Karpas-422 (cell line): Measurements from ENCODE around the gene TNKS1BP1. TPM values are rescaled to one million over a fixed set of nuclear protein-coding genes. Genes with fewer than 3 reads are reported as not detected.

Experiments used
- DNase-seq: peaks from one replicate; pipeline ENCODE4 v3.0.0-alpha.2; 2015
- H2AFZ ChIP-seq: fragments of 200-600 bp; sonication (generic); 2 replicates; pipeline ENCODE4 v1.6.1; 2014; ENCODE audit warnings: antibody characterized with exemption, low read length, mixed read lengths
- H3K27ac ChIP-seq: fragments of 200-600 bp; sonication (generic); 2 replicates; pipeline ENCODE4 v1.5.1; 2014; ENCODE audit warnings: mild to moderate bottlenecking, low read length, moderate library complexity
- H3K27me3 ChIP-seq: fragments of 200-600 bp; sonication (generic); 2 replicates; pipeline ENCODE4 v1.6.1; 2014; ENCODE audit warnings: low read length, mixed read lengths
- H3K36me3 ChIP-seq: fragments of 200-600 bp; sonication (generic); 2 replicates; pipeline ENCODE4 v1.6.1; 2014; ENCODE audit warnings: low read length, mixed read lengths; ENCODE audit not compliant: insufficient read depth
- H3K4me1 ChIP-seq: fragments of 200-600 bp; sonication (generic); 2 replicates; pipeline ENCODE4 v1.6.1; 2014; ENCODE audit warnings: mild to moderate bottlenecking, low read length, mixed read lengths
- H3K4me2 ChIP-seq: fragments of 200-600 bp; sonication (generic); 2 replicates; pipeline ENCODE4 v1.6.1; 2014; ENCODE audit warnings: low read length, low read depth, mild to moderate bottlenecking; ENCODE audit not compliant: poor library complexity, severe bottlenecking
- H3K4me3 ChIP-seq: fragments of 200-600 bp; sonication (generic); 2 replicates; pipeline ENCODE4 v1.5.1; 2014; ENCODE audit warnings: mild to moderate bottlenecking, antibody characterized with exemption, low read length, mixed read lengths
- H3K79me2 ChIP-seq: fragments of 200-600 bp; sonication (generic); 2 replicates; pipeline ENCODE4 v1.6.1; 2014; ENCODE audit warnings: mild to moderate bottlenecking, low read length, mixed read lengths
- H3K9ac ChIP-seq: fragments of 200-600 bp; sonication (generic); 2 replicates; pipeline ENCODE4 v1.6.0; 2014; ENCODE audit warnings: low read length
- H3K9me2 ChIP-seq: fragments of 200-600 bp; sonication (generic), shearing (Covaris generic); replicated peaks from 2 replicates; pipeline ENCODE4 v1.6.0; 2014; ENCODE audit warnings: mild to moderate bottlenecking, low read length, moderate library complexity; ENCODE audit not compliant: insufficient read depth
- H3K9me3 ChIP-seq: fragments of 300-700, 200-600 bp; sonication (generic); 2 replicates; pipeline ENCODE4 v1.6.1; 2014; ENCODE audit warnings: low read length, mixed read lengths
- H4K20me1 ChIP-seq: fragments of 200-600 bp; sonication (generic); 2 replicates; pipeline ENCODE4 v1.6.1; 2014; ENCODE audit warnings: mild to moderate bottlenecking, antibody characterized with exemption, low read length, low read depth; ENCODE audit not compliant: insufficient read depth
- total RNA-seq: library from RNA; depleted of rRNA; stranded (reverse); fragments of >200 nt; shearing (Covaris generic); gene quantifications from 2 replicates; pipeline ENCODE4 v1.2.3, GENCODE V29; 2014; ENCODE audit warnings: low replicate concordance; rRNA removed

The TNKS1BP1 gene
- total RNA-seq, 1 experiment from 2014 or later, result 11.6 TPM

GRCh38 chr11:57251037-57251436 is 73.7 kb downstream of the TNKS1BP1 start:
- DNase-seq, result no peak
- Histone ChIP-seq H3K36me3 (no peaks in the 10 kb centered on the region), H3K27me3 (no peaks in the 10 kb centered on the region), H3K4me2 (no peak overlapping the region), H3K4me1 (no peaks in the 10 kb centered on the region), H2AFZ (no peak overlapping the region), H3K4me3 (no peak overlapping the region), H3K27ac (no peak overlapping the region), H3K9me3 (no peaks in the 10 kb centered on the region), H3K9ac (no peak overlapping the region), H4K20me1 (no peaks in the 10 kb centered on the region), H3K79me2 (no peaks in the 10 kb centered on the region), H3K9me2 (no peaks in the 10 kb centered on the region)

Other genes starting within 250 kb of the TNKS1BP1 start
- gene LRRC55, start 143.0 kb downstream of the TNKS1BP1 start, total RNA-seq, result not detected in 2 replicates
- not detected in 2 replicates for gene APLNR, start 87.7 kb downstream of the TNKS1BP1 start, total RNA-seq
- gene SSRP1, start 10.9 kb upstream of the TNKS1BP1 start, total RNA-seq, result 79.9 and 111 TPM in 2 replicates
- not detected in 2 replicates for gene P2RX3, start 13.4 kb upstream of the TNKS1BP1 start, total RNA-seq
- not detected in 2 replicates for gene PRG3, start 56.2 kb upstream of the TNKS1BP1 start, total RNA-seq
- gene PRG2, start 65.7 kb upstream of the TNKS1BP1 start, total RNA-seq, result not detected in 2 replicates
- 56.6 and 69.3 TPM in 2 replicates for gene SLC43A3, start 102.2 kb upstream of the TNKS1BP1 start, total RNA-seq
- 0.07 TPM in 1 of 2 replicates, not detected in the other for gene RTN4RL2, start 135.6 kb upstream of the TNKS1BP1 start, total RNA-seq
- gene SLC43A1, start 190.8 kb upstream of the TNKS1BP1 start, total RNA-seq, result 238 and 244 TPM in 2 replicates
- gene TIMM10, start 205.8 kb upstream of the TNKS1BP1 start, total RNA-seq, result 48.0 and 49.8 TPM in 2 replicates
- not detected in 2 replicates for gene SMTNL1, start 212.6 kb upstream of the TNKS1BP1 start, total RNA-seq
- gene UBE2L6, start 242.7 kb upstream of the TNKS1BP1 start, total RNA-seq, result 123 and 129 TPM in 2 replicates